Measurements from ENCODE around the gene GLDC.

GLDC gene

DNA sequence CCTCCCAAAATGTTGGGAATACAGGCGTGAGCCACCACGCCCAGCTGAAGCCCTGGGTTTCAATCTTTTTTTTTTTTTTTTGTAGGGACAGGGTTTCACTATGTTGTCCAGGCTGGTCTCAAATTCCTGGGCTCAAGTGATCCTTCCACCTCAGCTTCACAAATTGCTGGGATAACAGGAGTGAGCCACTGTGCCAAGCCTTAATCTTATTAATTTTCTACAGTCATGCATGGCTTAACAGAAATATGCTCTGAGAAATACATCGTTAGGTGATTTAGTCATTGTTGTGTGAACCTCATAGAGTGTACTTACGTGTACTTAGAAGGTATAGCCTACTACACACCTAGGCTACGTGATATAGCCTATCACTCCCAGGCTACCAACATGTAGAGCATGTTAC lies 31.0 kb downstream of the GLDC start:
- no peaks in the 10 kb centered on the region for H3K9me3 ChIP-seq (ENCODE audit: control insufficient read depth, low read depth, low read length)
- H3K9ac ChIP-seq (ENCODE audit: low read length): no peak overlapping the region
- H3K4me1 ChIP-seq (ENCODE audit: control insufficient read depth, low read depth, low read length): no peaks in the 10 kb centered on the region
- H3K4me3 ChIP-seq (ENCODE audit: low read length): no peak overlapping the region
- peaks cover 15% of the 10 kb centered on the region for H3K36me3 ChIP-seq (ENCODE audit: control insufficient read depth, low read depth, low read length)
- H3K27ac ChIP-seq (ENCODE audit: low read length): no peak overlapping the region
- H3K27me3 ChIP-seq (ENCODE audit: control insufficient read depth, insufficient read depth, low read length): no peaks in the 10 kb centered on the region

GRCh38 chr9:6611865-6612264 lies 33.7 kb downstream of the GLDC start:
- H3K27me3 ChIP-seq (ENCODE audit: control insufficient read depth, insufficient read depth, low read length): no peaks in the 10 kb centered on the region
- H3K27ac ChIP-seq (ENCODE audit: low read length): no peak overlapping the region
- H3K4me3 ChIP-seq (ENCODE audit: low read length): no peak overlapping the region
- no peaks in the 10 kb centered on the region for H3K4me1 ChIP-seq (ENCODE audit: control insufficient read depth, low read depth, low read length)
- no peaks in the 10 kb centered on the region for H3K9me3 ChIP-seq (ENCODE audit: control insufficient read depth, low read depth, low read length)
- H3K9ac ChIP-seq (ENCODE audit: low read length): no peak overlapping the region
- H3K36me3 ChIP-seq (ENCODE audit: control insufficient read depth, low read depth, low read length): peaks cover 4% of the 10 kb centered on the region

- no peaks in the 10 kb centered on the region for H3K9me3 ChIP-seq (ENCODE audit: control insufficient read depth, low read depth, low read length)
- H3K27me3 ChIP-seq (ENCODE audit: control insufficient read depth, insufficient read depth, low read length): no peaks in the 10 kb centered on the region
- H3K9ac ChIP-seq (ENCODE audit: low read length): no peak overlapping the region
- H3K27ac ChIP-seq (ENCODE audit: low read length): no peak overlapping the region
- peaks cover 8% of the 10 kb centered on the region for H3K36me3 ChIP-seq (ENCODE audit: control insufficient read depth, low read depth, low read length)
- H3K4me3 ChIP-seq (ENCODE audit: low read length): no peak overlapping the region
- no peaks in the 10 kb centered on the region for H3K4me1 ChIP-seq (ENCODE audit: control insufficient read depth, low read depth, low read length)
These were observed 35.5 kb downstream of the GLDC start for GRCh38 chr9:6610073-6610472.

DNA sequence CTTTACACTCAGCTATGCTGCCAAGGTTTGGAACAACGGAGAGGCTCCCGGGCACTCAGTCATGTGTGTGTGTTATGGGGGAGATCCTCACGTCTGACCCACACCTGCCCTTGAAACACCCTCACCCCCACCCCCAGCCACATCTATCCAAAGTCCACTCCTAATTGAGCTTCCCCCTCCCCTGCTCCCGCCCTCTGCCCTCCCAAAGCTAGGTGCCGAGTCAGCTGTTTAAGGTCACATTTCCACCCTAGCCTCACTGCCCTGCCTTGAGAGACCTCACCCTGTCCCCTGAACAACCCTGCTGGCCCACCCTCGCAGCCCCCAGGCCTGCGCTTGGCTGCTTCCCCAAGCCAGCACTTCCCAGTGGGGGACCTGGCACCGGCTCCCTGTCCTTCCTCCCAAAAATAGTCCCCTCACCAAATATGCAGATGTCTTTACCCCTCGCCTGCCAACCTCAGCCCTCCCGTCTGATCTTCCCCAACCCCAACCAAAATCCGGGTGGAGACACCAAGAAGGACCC lies 36.0 kb downstream of the GLDC start:
- no peak overlapping the region for H3K4me3 ChIP-seq (ENCODE audit: low read length)
- no peaks in the 10 kb centered on the region for H3K9me3 ChIP-seq (ENCODE audit: control insufficient read depth, low read depth, low read length)
- H3K27ac ChIP-seq (ENCODE audit: low read length): no peak overlapping the region
- H3K9ac ChIP-seq (ENCODE audit: low read length): no peak overlapping the region
- peaks cover 8% of the 10 kb centered on the region for H3K36me3 ChIP-seq (ENCODE audit: control insufficient read depth, low read depth, low read length)
- no peaks in the 10 kb centered on the region for H3K27me3 ChIP-seq (ENCODE audit: control insufficient read depth, insufficient read depth, low read length)
- H3K4me1 ChIP-seq (ENCODE audit: control insufficient read depth, low read depth, low read length): no peaks in the 10 kb centered on the region

DNA sequence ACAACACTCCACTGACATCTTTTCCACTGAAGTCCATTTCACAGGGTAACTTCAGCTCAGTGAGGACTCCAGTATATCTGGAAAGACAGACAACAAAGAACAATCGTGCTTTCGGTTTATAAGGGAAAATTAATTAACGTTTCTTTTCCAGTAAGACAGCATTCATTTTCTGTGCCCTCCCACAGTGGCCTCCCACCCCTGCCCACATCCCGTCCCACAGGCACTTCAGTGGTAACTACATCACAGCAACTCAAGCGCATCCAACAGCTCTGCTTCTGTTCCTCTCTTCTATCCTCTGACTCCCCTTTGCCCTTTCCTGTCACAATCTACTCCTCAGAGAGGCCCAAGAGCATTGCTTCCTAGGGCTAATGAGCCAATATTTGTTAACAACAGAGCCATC lies 40.3 kb downstream of the GLDC start:
- H3K4me3 ChIP-seq (ENCODE audit: low read length): no peak overlapping the region
- H3K27ac ChIP-seq (ENCODE audit: low read length): no peak overlapping the region
- H3K4me1 ChIP-seq (ENCODE audit: control insufficient read depth, low read depth, low read length): no peaks in the 10 kb centered on the region
- H3K9ac ChIP-seq (ENCODE audit: low read length): no peak overlapping the region
- no peaks in the 10 kb centered on the region for H3K27me3 ChIP-seq (ENCODE audit: control insufficient read depth, insufficient read depth, low read length)
- no peaks in the 10 kb centered on the region for H3K9me3 ChIP-seq (ENCODE audit: control insufficient read depth, low read depth, low read length)
- H3K36me3 ChIP-seq (ENCODE audit: control insufficient read depth, low read depth, low read length): peaks cover 22% of the 10 kb centered on the region

GRCh38 chr9:6600426-6600825 lies 45.1 kb downstream of the GLDC start:
- Histone ChIP-seq H3K27me3 (ENCODE audit: control insufficient read depth, insufficient read depth, low read length) (no peaks in the 10 kb centered on the region), H3K9me3 (ENCODE audit: control insufficient read depth, low read depth, low read length) (no peaks in the 10 kb centered on the region), H3K9ac (ENCODE audit: low read length) (no peak overlapping the region), H3K36me3 (ENCODE audit: control insufficient read depth, low read depth, low read length) (peaks cover 48% of the 10 kb centered on the region), H3K27ac (ENCODE audit: low read length) (no peak overlapping the region), H3K4me1 (ENCODE audit: control insufficient read depth, low read depth, low read length) (no peaks in the 10 kb centered on the region), H3K4me3 (ENCODE audit: low read length) (no peak overlapping the region)

- Histone ChIP-seq H3K27me3 (ENCODE audit: control insufficient read depth, insufficient read depth, low read length) (no peaks in the 10 kb centered on the region), H3K4me1 (ENCODE audit: control insufficient read depth, low read depth, low read length) (no peaks in the 10 kb centered on the region), H3K9ac (ENCODE audit: low read length) (no peak overlapping the region), H3K27ac (ENCODE audit: low read length) (no peak overlapping the region), H3K9me3 (ENCODE audit: control insufficient read depth, low read depth, low read length) (no peaks in the 10 kb centered on the region), H3K36me3 (ENCODE audit: control insufficient read depth, low read depth, low read length) (peaks cover 52% of the 10 kb centered on the region), H3K4me3 (ENCODE audit: low read length) (no peak overlapping the region)
These were observed 45.5 kb downstream of the GLDC start for GRCh38 chr9:6600006-6600405.

DNA sequence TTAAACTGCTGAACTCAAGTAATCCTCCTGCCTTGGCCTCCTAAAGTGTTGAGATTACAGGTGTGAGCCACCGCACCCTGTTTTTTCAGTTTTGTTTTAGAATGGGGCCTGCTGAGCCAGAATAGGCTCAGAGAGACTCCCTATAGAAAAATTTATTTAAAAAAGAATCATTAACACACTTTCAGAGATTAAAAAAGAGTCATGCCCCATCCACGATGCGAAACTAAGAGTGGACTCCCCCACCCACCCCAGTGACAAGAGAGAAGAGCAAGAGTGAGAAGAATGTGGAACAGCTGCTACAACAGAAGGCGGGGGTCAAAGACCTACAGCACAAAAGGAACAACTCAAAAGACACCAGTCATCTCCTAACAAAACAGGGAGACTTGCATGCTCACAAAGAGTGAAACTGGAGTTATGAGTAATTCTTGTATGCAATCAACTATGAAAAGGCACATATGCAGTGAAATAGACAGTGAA lies 47.2 kb downstream of the GLDC start:
- Histone ChIP-seq H3K27me3 (ENCODE audit: control insufficient read depth, insufficient read depth, low read length) (no peaks in the 10 kb centered on the region), H3K9ac (ENCODE audit: low read length) (no peak overlapping the region), H3K4me1 (ENCODE audit: control insufficient read depth, low read depth, low read length) (no peaks in the 10 kb centered on the region), H3K4me3 (ENCODE audit: low read length) (no peak overlapping the region), H3K27ac (ENCODE audit: low read length) (no peak overlapping the region), H3K9me3 (ENCODE audit: control insufficient read depth, low read depth, low read length) (no peaks in the 10 kb centered on the region), H3K36me3 (ENCODE audit: control insufficient read depth, low read depth, low read length) (peaks cover 53% of the 10 kb centered on the region)

DNA sequence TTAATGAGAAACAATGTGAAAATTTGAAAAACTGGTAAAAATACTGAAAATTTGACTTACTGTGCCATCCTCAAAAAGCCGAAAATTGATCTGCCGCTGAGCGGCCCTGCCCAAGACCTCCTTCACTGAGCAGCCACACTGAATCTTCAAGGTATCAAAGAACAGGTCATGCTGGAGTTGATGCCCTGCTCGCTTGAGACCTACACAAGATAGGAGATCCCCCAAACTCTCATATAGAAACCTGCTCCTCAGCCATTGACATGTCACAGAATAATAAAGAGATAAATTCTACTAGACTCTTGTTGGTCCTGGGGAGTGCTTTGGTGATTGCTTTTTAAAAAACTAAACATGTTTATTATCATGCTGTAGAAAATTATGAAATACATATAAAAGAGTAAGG lies 52.7 kb downstream of the GLDC start:
- Histone ChIP-seq H3K4me1 (ENCODE audit: control insufficient read depth, low read depth, low read length) (no peaks in the 10 kb centered on the region), H3K27me3 (ENCODE audit: control insufficient read depth, insufficient read depth, low read length) (no peaks in the 10 kb centered on the region), H3K4me3 (ENCODE audit: low read length) (no peak overlapping the region), H3K36me3 (ENCODE audit: control insufficient read depth, low read depth, low read length) (peaks cover 53% of the 10 kb centered on the region), H3K9ac (ENCODE audit: low read length) (no peak overlapping the region), H3K9me3 (ENCODE audit: control insufficient read depth, low read depth, low read length) (no peaks in the 10 kb centered on the region), H3K27ac (ENCODE audit: low read length) (no peak overlapping the region)

- H3K36me3 ChIP-seq (ENCODE audit: control insufficient read depth, low read depth, low read length): peaks cover 52% of the 10 kb centered on the region
- no peak overlapping the region for H3K27ac ChIP-seq (ENCODE audit: low read length)
- H3K9me3 ChIP-seq (ENCODE audit: control insufficient read depth, low read depth, low read length): no peaks in the 10 kb centered on the region
- H3K4me1 ChIP-seq (ENCODE audit: control insufficient read depth, low read depth, low read length): no peaks in the 10 kb centered on the region
- H3K27me3 ChIP-seq (ENCODE audit: control insufficient read depth, insufficient read depth, low read length): no peaks in the 10 kb centered on the region
- H3K9ac ChIP-seq (ENCODE audit: low read length): no peak overlapping the region
- no peak overlapping the region for H3K4me3 ChIP-seq (ENCODE audit: low read length)
These were observed 53.3 kb downstream of the GLDC start for GRCh38 chr9:6592231-6592630.

- peaks cover 52% of the 10 kb centered on the region for H3K36me3 ChIP-seq (ENCODE audit: control insufficient read depth, low read depth, low read length)
These were observed 54.7 kb downstream of the GLDC start for GRCh38 chr9:6590772-6591384.

DNA sequence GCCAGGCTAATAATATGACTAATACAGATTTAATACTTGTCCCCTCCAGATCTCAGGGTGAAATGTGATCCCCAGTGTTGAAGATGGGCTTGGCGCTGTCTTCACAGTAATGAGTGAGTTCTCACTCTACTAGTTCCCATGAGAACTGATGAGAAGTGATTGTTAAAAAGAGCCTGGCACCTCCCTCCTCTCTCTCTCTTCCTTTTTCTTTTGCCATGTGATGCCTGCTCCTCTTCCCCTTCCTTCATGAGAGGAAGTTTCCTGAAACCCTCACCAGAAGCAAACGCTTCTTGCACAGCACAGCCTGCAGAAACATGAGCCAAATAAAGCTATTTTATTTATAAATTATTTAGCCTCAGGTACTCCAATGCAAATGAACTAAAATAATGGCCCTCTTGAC lies 55.2 kb downstream of the GLDC start:
- Histone ChIP-seq H3K27me3 (ENCODE audit: control insufficient read depth, insufficient read depth, low read length) (no peaks in the 10 kb centered on the region), H3K36me3 (ENCODE audit: control insufficient read depth, low read depth, low read length) (peaks cover 51% of the 10 kb centered on the region), H3K4me3 (ENCODE audit: low read length) (no peak overlapping the region), H3K4me1 (ENCODE audit: control insufficient read depth, low read depth, low read length) (no peaks in the 10 kb centered on the region), H3K27ac (ENCODE audit: low read length) (no peak overlapping the region), H3K9me3 (ENCODE audit: control insufficient read depth, low read depth, low read length) (no peaks in the 10 kb centered on the region), H3K9ac (ENCODE audit: low read length) (no peak overlapping the region)

More at GRCh38 chr9:6590772-6591384, 54.7 kb downstream of the GLDC start:
- Histone ChIP-seq H3K9me3 (ENCODE audit: control insufficient read depth, low read depth, low read length) (no peaks in the 10 kb centered on the region), H3K27ac (ENCODE audit: low read length) (no peak overlapping the region), H3K4me1 (ENCODE audit: control insufficient read depth, low read depth, low read length) (no peaks in the 10 kb centered on the region), H3K9ac (ENCODE audit: low read length) (no peak overlapping the region), H3K4me3 (ENCODE audit: low read length) (no peak overlapping the region), H3K27me3 (ENCODE audit: control insufficient read depth, insufficient read depth, low read length) (no peaks in the 10 kb centered on the region)

Data from iPS-18a (cell line).